IPS-15b (cell line): ENCODE measurements around the gene CMTM1.

Source experiments
- H3K27me3 ChIP-seq: one replicate; pipeline ENCODE4 v1.6.1; 2013; ENCODE audit warnings: low read length; ENCODE audit not compliant: control insufficient read depth, insufficient read depth
- H3K36me3 ChIP-seq: one replicate; pipeline ENCODE4 v1.6.1; 2013; ENCODE audit warnings: low read length; ENCODE audit not compliant: control insufficient read depth, insufficient read depth
- H3K4me1 ChIP-seq: one replicate; pipeline ENCODE4 v1.6.1; 2013; ENCODE audit warnings: mild to moderate bottlenecking, low read length; ENCODE audit not compliant: control insufficient read depth, insufficient read depth
- H3K4me3 ChIP-seq: one replicate; pipeline ENCODE4 v1.5.1; 2013; ENCODE audit warnings: low read depth, low read length
- H3K9ac ChIP-seq: one replicate; pipeline ENCODE4 v1.6.1; 2013; ENCODE audit warnings: low read depth, mild to moderate bottlenecking, low read length
- H3K9me3 ChIP-seq: one replicate; pipeline ENCODE4 v1.6.1; 2013; ENCODE audit warnings: mild to moderate bottlenecking, low read length; ENCODE audit not compliant: control insufficient read depth, insufficient read depth

Gene CMTM1

GRCh38 chr16:66542396-66542795 lies 23.8 kb upstream of the CMTM1 start:
- no peak overlapping the region for H3K4me3 ChIP-seq
- H3K27me3 ChIP-seq, result no peaks in the 10 kb centered on the region
- no peak overlapping the region for H3K9ac ChIP-seq
- H3K9me3 ChIP-seq, result no peaks in the 10 kb centered on the region
- no peaks in the 10 kb centered on the region for H3K36me3 ChIP-seq
- H3K4me1 ChIP-seq, result peaks cover 4% of the 10 kb centered on the region

DNA sequence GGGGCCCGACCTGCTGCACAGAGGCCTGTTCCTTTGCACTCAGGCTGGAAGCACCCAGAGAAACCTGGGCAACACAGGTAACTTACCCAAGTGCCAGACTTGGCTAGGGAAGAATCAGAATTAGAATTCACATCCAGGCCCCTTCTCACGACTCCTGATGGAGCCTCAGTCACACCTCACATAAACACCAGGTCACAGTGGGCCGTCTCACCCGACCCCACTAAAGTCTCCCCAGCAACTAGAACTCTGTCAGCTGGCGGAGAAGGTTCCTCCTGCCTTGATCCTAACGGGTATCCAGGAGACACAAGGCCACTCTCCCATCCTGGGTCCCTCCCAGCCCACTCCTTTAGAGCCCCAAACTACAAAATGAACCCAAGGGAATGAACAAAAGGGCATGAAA lies 22.7 kb upstream of the CMTM1 start:
- Histone ChIP-seq H3K36me3 (no peaks in the 10 kb centered on the region), H3K4me3 (no peak overlapping the region), H3K9ac (no peak overlapping the region), H3K9me3 (no peaks in the 10 kb centered on the region), H3K4me1 (peaks cover 4% of the 10 kb centered on the region), H3K27me3 (no peaks in the 10 kb centered on the region)

DNA sequence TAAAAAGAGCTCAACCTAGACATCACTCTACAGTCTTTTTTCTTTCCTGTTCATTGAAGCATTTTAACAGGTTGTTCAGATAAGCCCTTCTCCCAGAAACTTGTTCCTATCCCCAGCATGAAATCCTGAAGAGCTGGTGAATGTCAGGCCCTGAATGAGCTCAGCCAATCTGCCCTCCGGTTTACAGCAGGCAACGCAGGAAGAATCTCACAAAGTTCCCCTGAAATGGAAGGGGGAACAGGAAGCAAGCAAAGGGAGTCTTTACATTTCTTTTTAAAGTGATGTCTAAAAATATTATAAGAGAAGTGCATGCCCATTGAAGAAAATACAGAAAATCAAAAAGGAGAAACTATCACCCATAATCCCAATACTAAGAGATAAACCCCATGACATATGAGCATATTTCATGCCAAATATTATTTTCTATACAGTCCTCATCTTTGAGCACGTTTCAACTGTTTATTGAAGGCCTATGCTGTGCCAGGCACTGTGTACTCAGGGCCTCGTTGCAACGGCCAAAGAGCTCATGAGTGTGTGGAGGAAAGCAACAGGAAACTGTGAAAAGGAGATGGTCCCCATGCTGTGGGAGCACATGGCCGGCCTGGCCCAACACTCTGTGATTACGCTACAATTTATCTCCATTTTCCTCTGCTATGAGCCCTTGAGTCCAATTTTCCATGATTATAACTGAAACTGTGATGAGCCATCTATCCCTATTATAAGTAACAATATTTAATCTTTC lies 22.1 kb upstream of the CMTM1 start:
- H3K4me1 ChIP-seq, result peaks cover 4% of the 10 kb centered on the region

DNA sequence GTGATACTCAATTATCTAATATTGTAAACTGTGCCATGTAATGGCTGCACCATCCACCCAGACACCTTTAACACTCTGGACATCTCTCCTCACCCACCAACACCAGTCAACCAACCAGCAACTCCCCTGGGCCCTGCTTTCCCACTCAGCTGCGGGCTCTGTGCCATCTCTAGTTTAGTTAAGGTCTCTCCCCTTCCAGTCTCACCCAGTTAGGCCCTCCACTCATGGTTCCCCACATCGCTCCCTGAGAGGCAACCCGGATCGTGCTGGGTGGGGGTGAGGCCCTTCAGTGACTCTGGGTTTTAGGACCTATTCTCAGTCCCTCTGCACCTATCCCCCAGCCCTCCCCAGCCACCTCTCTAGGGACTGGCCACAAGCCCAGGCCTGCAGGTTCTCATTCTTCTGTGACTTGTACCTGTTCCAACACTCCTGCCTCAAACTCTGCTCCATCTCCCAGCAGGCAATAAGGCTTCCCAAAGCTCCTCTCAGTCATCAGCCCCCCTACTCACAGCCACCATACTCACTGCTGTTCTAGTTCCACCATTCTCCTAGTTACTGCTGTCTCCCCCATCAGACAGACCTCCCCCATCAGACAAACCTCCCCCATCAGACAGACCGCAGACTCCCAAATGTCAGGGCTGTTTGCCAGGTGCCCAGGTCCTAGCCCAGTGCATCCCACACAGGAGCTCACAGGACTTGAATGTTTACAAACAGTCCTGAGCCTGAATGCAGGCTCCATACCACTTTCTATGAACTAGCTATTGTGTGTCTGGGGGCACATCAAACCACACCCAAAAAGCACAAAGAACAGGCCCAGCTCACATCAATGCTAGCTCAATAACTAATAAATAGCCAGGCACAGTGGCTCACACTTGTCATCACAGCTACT lies 18.9 kb upstream of the CMTM1 start:
- H3K27me3 ChIP-seq, result peaks cover 6% of the 10 kb centered on the region
- H3K9ac ChIP-seq, result no peak overlapping the region
- no peaks in the 10 kb centered on the region for H3K4me1 ChIP-seq
- H3K36me3 ChIP-seq, result no peaks in the 10 kb centered on the region
- no peaks in the 10 kb centered on the region for H3K9me3 ChIP-seq
- H3K4me3 ChIP-seq, result no peak overlapping the region

More for the DNA sequence above, 22.1 kb upstream of the CMTM1 start:
- no peaks in the 10 kb centered on the region for H3K36me3 ChIP-seq
- H3K9me3 ChIP-seq, result no peaks in the 10 kb centered on the region
- H3K4me3 ChIP-seq, result no peak overlapping the region
- H3K9ac ChIP-seq, result no peak overlapping the region
- H3K27me3 ChIP-seq, result no peaks in the 10 kb centered on the region

GRCh38 chr16:66548068-66548467 lies 18.2 kb upstream of the CMTM1 start:
- Histone ChIP-seq H3K9me3 (no peaks in the 10 kb centered on the region), H3K9ac (no peak overlapping the region), H3K27me3 (peaks cover 10% of the 10 kb centered on the region), H3K36me3 (no peaks in the 10 kb centered on the region), H3K4me3 (no peak overlapping the region), H3K4me1 (no peaks in the 10 kb centered on the region)

GRCh38 chr16:66548868-66549267 lies 17.4 kb upstream of the CMTM1 start:
- H3K9ac ChIP-seq, result peak overlapping the region; percentile 91
- H3K27me3 ChIP-seq, result peaks cover 14% of the 10 kb centered on the region
- peak overlapping the region; percentile 62 for H3K4me3 ChIP-seq
- H3K4me1 ChIP-seq, result no peaks in the 10 kb centered on the region
- H3K9me3 ChIP-seq, result no peaks in the 10 kb centered on the region
- no peaks in the 10 kb centered on the region for H3K36me3 ChIP-seq

- H3K36me3 ChIP-seq, result no peaks in the 10 kb centered on the region
- H3K9ac ChIP-seq, result peak within 1 kb of the TSS; percentile 91
- peak within 1 kb of the TSS; percentile 62 for H3K4me3 ChIP-seq
- no peaks in the 10 kb centered on the region for H3K9me3 ChIP-seq
- no peaks in the 10 kb centered on the region for H3K4me1 ChIP-seq
- peaks cover 14% of the 10 kb centered on the region for H3K27me3 ChIP-seq
Measured at GRCh38 chr16:66549284-66550131, 16.7 kb upstream of the CMTM1 start, which contains the start of gene TK2. Gene TK2 (minus strand): TSS chr16:66550122. CDS start chr16:66550061, 61 bp downstream.

DNA sequence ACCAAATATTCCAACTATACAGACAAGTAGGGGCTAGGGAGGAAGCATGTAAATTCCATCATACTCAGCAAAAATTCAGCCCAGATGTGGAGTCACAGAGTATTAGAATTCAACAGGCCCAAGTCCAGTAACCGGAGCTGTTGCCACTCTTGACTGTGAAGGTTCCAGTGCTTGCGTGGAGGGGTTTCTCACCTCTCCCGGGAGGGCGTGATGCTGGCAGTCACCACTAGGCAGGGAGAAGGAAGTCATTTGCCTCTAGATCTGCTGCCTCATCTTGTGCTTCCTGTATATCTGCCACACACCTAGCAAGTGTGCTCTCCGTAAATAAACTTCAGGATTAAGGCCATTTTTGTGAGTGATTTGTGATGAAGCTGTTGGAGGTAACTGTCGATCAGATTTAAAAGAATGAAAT lies 14.9 kb upstream of the CMTM1 start:
- H3K4me3 ChIP-seq, result no peak overlapping the region
- H3K4me1 ChIP-seq, result no peaks in the 10 kb centered on the region
- H3K9ac ChIP-seq, result no peak overlapping the region

GRCh38 chr16:66551788-66552285 lies 14.4 kb upstream of the CMTM1 start:
- peaks cover 14% of the 10 kb centered on the region for H3K27me3 ChIP-seq
- no peaks in the 10 kb centered on the region for H3K4me1 ChIP-seq
- no peaks in the 10 kb centered on the region for H3K9me3 ChIP-seq
- peak overlapping the region; percentile 64 for H3K4me3 ChIP-seq
- H3K9ac ChIP-seq, result no peak overlapping the region
- H3K36me3 ChIP-seq, result no peaks in the 10 kb centered on the region

More for the DNA sequence above, 14.9 kb upstream of the CMTM1 start:
- no peaks in the 10 kb centered on the region for H3K9me3 ChIP-seq
- peaks cover 14% of the 10 kb centered on the region for H3K27me3 ChIP-seq
- no peaks in the 10 kb centered on the region for H3K36me3 ChIP-seq

- Histone ChIP-seq H3K9me3 (no peaks in the 10 kb centered on the region), H3K4me3 (peak within 1 kb of the TSS; percentile 64), H3K36me3 (no peaks in the 10 kb centered on the region), H3K4me1 (no peaks in the 10 kb centered on the region), H3K9ac (no peak within 1 kb of the TSS), H3K27me3 (peaks cover 14% of the 10 kb centered on the region)
Measured at GRCh38 chr16:66552286-66553177, 13.7 kb upstream of the CMTM1 start, which contains the start of gene CKLF. Gene CKLF (plus strand): TSS chr16:66552576. CDS start chr16:66552716, 140 bp downstream.
